ENCODE data around the gene DTX2.

- TF ChIP-seq CTCF (IDR thresholded peaks at IDR 0.05) (no peak), POLR2AphosphoS5 (IDR thresholded peaks at IDR 0.05) (no peak), EP300 (IDR thresholded peaks at IDR 0.05) (no peak)
Observed at GRCh38 chr7:76424413-76425111, 36.9 kb upstream of the DTX2 start, which contains the start of gene ZP3.

All from stomach (tissue), 4 donors.